Mucosa of descending colon (tissue), 3 donors: Measurements from ENCODE around the gene ARMH3. TPM values are rescaled to one million over a fixed set of nuclear protein-coding genes. Genes with fewer than 3 reads are reported as not detected.
A peak's percentile ranks its signal among the peaks of the same experiment; 100 is the strongest.

Source experiments
- ATAC-seq: fragments of 200-7000 bp; cut with Tn5 transposase; one replicate; pipeline ENCODE4 v1.9.1; 2020; ENCODE audit warnings: mild to moderate bottlenecking, moderate library complexity
- DNase-seq, 3 donors: peaks; one replicate each; pipeline ENCODE4 v3.0.0-alpha.2; 2020
- H3K36me3 ChIP-seq: fragments of 200-600 bp; one replicate; pipeline ENCODE4 v1.8.0; 2021; ENCODE audit warnings: low read depth, mild to moderate bottlenecking
- H3K4me1 ChIP-seq: fragments of 200-600 bp; one replicate; pipeline ENCODE4 v1.8.0; 2021; ENCODE audit warnings: low read depth, mild to moderate bottlenecking
- H3K4me3 ChIP-seq: fragments of 200-600 bp; one replicate; pipeline ENCODE4 v1.8.0; 2021; ENCODE audit warnings: mild to moderate bottlenecking
- H3K9me3 ChIP-seq: fragments of 200-600 bp; one replicate; pipeline ENCODE4 v1.8.0; 2021; ENCODE audit warnings: mild to moderate bottlenecking
- CTCF ChIP-seq: fragments of 200-600 bp; IDR thresholded peaks from one replicate; pipeline ENCODE4 v1.8.0; 2022; ENCODE audit warnings: antibody characterized with exemption, mild to moderate bottlenecking
- intact Hi-C, 2 donors: fragments of 100-400 bp; cut with DNase I in 1 of 2; cut with micrococcal nuclease in 1 of 2; formaldehyde crosslinking; loops; one replicate each; pipeline versions ENCODE4 v1.11.0 to v1.11.1; 2022; cut with DNase I, micrococcal nuclease
- total RNA-seq, 3 donors: library from RNA; stranded (reverse); fragmentation: NEBNext Ultra II Directional in 2 of 3; extraction: Animal tissue kit (Norgen Biotek cat#: 25700) in 2 of 3; gene quantifications; one replicate each; pipeline versions ENCODE4 v1.2.1 to v1.2.4, GENCODE V29; 2021 to 2023
- donor health status: DM: no; HTN: no; CAD: no; lungs with moderate emphysema.
- donor health status: DM: no; HTN: no; CAD: no.
- donor health status: DM: no; HTN: yes; CAD: no.

The ARMH3 gene
- total RNA-seq, 3 donors from 2014 or later: 25.8 to 45.6 (median 28.1) TPM

GRCh38 chr10:101840102-101840684, 215.8 kb downstream of the ARMH3 start:
- TF ChIP-seq CTCF: no peak
- H3K4me3 ChIP-seq: no peak overlapping the region
- H3K36me3 ChIP-seq: no peaks in the 10 kb centered on the region
- intact Hi-C loops: loop anchor here in 1 of 2 donors (10.0 kb wide), 1 partner anchor 165 kb away; no protein-coding TSS in a partner anchor
- DNase-seq (no peak), ATAC-seq (no peak)
- H3K4me1 ChIP-seq: peaks cover 12% of the 10 kb centered on the region
- no peaks in the 10 kb centered on the region for H3K9me3 ChIP-seq

GRCh38 chr10:101839416-101840063, 216.4 kb downstream of the ARMH3 start:
- Histone ChIP-seq H3K4me3 (no peak overlapping the region), H3K9me3 (no peaks in the 10 kb centered on the region), H3K36me3 (no peaks in the 10 kb centered on the region), H3K4me1 (peaks cover 12% of the 10 kb centered on the region)
- DNase-seq: peak; percentile 54 to 79 (median 74)
- TF ChIP-seq CTCF: no peak
- ATAC-seq: peak; percentile 66
- intact Hi-C loops: loop anchor here in 1 of 2 donors (10.0 kb wide), 1 partner anchor 165 kb away; no protein-coding TSS in a partner anchor

GRCh38 chr10:101839002-101839401, 217.0 kb downstream of the ARMH3 start:
- DNase-seq: no peak
- H3K9me3 ChIP-seq: no peaks in the 10 kb centered on the region
- H3K36me3 ChIP-seq: no peaks in the 10 kb centered on the region
- intact Hi-C loops: no loop called here
- no peak for ATAC-seq
- no peak overlapping the region for H3K4me3 ChIP-seq
- H3K4me1 ChIP-seq: peaks cover 12% of the 10 kb centered on the region
- TF ChIP-seq CTCF: no peak

- intact Hi-C loops: no loop called here
- no peak for TF ChIP-seq CTCF
- H3K4me3 ChIP-seq: no peak overlapping the region
- H3K4me1 ChIP-seq: peaks cover 12% of the 10 kb centered on the region
- H3K9me3 ChIP-seq: no peaks in the 10 kb centered on the region
- no peak for ATAC-seq
- DNase-seq: no peak
- no peaks in the 10 kb centered on the region for H3K36me3 ChIP-seq
These were observed 217.5 kb downstream of the ARMH3 start for GRCh38 chr10:101838416-101838970.

GRCh38 chr10:101837748-101838147, 218.2 kb downstream of the ARMH3 start:
- H3K4me1 ChIP-seq: peaks cover 12% of the 10 kb centered on the region
- intact Hi-C loops: no loop called here
- H3K4me3 ChIP-seq: no peak overlapping the region
- no peak for ATAC-seq
- no peak for TF ChIP-seq CTCF
- H3K9me3 ChIP-seq: no peaks in the 10 kb centered on the region
- no peaks in the 10 kb centered on the region for H3K36me3 ChIP-seq
- no peak for DNase-seq
